ENCODE results near the gene LDLRAD1. TPM values are rescaled to one million over a fixed set of nuclear protein-coding genes. Genes with fewer than 3 reads are reported as not detected.
"Not testable (repeated sequence)": the region's sequence is repeated elsewhere in the genome, so short reads cannot be mapped to it uniquely, and the experiment has no call there.

Gene LDLRAD1
- total RNA-seq, 2 donors from 2014 or later: not detected

- ATAC-seq: no peak
- DNase-seq: no peak
- intact Hi-C loops (cut with DNase I, micrococcal nuclease): no loop called here
Measured at GRCh38 chr1:54024358-54024757, 6.4 kb upstream of the LDLRAD1 start.

DNA sequence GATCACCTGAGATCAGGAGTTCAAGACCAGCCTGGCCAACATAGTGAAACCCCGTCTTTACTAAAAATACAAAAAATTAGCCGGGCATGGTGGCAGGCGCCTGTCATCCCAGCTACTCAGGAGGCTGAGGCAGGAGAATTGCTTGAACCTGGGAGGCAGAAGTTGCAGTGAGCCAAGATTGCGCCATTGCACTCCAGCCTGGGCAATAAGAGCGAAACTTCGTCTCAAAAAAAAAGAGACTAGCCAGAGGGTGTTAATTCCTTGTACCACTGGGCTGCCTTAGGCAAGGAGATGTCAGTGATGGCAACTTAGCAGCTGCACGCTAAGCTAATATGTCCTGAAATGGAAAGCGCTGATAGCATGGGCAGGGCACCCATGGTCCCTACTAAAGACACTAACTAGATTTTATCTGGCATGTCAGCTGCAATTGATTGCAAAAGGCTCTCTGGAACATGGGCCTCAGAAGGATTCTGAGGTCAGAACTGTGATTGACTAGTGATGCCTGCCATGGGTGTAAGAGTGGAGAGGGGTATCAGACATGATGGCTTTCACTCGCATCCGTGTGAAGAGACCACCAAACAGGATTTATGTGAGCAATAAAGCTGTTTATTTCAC lies 1.7 kb upstream of the LDLRAD1 start:
- ATAC-seq; DNase-seq; intact Hi-C loops (cut with DNase I, micrococcal nuclease): not testable (repeated sequence)

DNA sequence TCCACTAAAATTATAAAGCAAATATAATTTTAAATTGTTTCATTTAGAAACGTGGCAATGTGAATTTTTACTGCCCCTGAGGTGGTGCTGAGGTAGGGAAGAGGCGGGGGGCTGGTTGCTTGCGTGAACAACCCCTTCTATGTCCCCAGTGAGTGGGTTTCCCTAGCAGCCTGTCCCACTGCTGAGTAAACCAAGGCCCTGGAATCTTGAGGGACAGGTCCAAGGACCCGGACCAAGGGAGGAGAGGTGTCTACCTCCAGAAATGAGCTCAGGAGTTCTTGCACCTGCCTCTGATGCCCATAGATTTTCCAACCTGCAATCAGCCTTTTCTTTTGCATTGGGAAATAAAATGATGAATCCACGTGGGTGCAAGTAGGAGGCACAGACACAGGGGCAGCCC lies 649 bp upstream of the LDLRAD1 start:
- DNase-seq: no peak
- ATAC-seq: no peak
- intact Hi-C loops (cut with DNase I, micrococcal nuclease): no loop called here

DNA sequence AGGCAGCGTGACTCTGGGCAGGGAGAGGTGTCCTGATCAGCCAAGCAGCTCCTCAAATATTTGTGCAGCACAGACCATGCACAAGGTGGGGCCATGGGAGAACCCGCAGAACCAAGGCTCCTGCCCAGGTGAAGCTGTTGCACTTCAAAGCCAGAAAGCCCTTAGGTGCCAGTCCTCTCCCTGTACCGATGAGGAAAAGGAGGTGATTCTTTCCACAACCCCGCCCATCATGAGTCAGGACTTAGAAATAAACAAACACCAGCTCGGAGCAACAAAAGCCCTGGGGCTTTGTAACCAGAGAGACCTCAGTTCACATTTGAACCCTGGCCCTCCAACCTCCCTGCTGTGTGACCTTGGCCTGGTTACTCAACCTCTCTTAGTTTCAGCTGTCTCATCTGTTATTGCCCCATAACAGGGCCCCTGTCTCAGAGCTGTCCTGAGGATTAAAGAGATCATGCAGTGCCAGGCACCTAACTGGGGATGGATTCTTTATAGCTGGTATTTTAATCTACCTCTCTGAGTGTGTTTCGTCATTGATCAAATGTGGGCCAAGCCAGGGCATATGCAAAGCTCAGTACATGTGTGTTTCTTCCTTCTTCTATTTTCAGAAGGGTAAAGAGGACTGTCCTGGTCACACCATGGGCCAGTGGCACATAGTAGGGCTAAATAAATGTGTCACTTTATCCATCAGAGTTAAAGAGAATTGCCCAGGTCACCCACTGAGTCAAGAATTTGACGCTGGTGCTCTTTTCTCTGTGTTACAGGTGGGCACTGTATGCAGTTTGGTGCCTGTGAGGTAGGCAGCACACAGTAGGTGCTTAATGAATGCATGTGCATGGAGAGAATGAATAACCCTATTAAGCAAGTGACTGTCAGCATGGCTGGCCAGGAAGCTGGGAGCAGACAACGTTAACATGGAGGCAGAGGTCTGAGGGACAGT lies 1.4 kb downstream of the LDLRAD1 start:
- ATAC-seq (peak; percentile 83), DNase-seq (peak; percentile 26 to 40)
- intact Hi-C loops (cut with DNase I, micrococcal nuclease): no loop called here

DNA sequence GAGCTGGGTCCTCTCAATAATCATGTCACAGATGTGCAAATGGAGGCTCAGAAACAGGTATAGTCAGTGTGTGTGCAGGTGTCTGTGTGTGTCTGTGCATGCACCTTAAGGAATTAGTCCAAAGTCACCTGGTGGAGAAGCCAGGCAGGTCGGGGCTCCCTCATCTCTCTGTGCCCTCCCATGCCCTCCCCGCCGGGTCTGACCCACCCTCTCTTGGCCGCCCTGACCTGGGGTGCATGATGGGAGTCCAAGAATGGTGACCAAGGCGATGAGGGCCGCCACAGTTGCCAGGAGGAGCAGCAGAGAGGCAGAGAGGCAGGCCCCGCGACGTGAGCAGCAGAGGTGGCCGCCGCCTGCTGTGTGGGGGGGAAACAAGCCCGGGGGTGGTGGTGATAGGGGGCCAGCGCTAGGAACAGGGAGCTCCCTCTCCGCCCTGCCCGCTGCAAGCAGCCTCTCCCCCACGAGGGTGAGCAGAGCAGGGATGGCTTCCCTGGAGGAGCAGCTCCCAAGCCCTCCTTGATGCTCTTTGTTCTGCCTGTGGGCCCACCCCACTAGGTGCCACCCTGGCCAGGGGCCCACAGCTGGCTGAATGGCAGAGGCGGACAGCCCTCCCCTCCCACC lies 3.9 kb downstream of the LDLRAD1 start:
- intact Hi-C loops (cut with DNase I, micrococcal nuclease): no loop called here
- DNase-seq (no peak), ATAC-seq (no peak)

GRCh38 chr1:54013393-54014008 lies 4.5 kb downstream of the LDLRAD1 start:
- no peak for ATAC-seq
- intact Hi-C loops (cut with DNase I, micrococcal nuclease): no loop called here
- no peak for DNase-seq

- intact Hi-C loops (cut with DNase I, micrococcal nuclease): no loop called here
- ATAC-seq (no peak), DNase-seq (no peak)
Measured at GRCh38 chr1:54012863-54013262, 5.1 kb downstream of the LDLRAD1 start.

GRCh38 chr1:54012008-54012325 lies 6.0 kb downstream of the LDLRAD1 start:
- DNase-seq: no peak
- intact Hi-C loops (cut with DNase I, micrococcal nuclease): no loop called here
- ATAC-seq: no peak

- ATAC-seq: no peak
- DNase-seq: no peak
- intact Hi-C loops (cut with DNase I, micrococcal nuclease): no loop called here
Measured at GRCh38 chr1:54011316-54012007, 6.5 kb downstream of the LDLRAD1 start.

- intact Hi-C loops (cut with DNase I, micrococcal nuclease): no loop called here
- no peak for DNase-seq
Measured at GRCh38 chr1:54010415-54011117, 7.4 kb downstream of the LDLRAD1 start.

DNA sequence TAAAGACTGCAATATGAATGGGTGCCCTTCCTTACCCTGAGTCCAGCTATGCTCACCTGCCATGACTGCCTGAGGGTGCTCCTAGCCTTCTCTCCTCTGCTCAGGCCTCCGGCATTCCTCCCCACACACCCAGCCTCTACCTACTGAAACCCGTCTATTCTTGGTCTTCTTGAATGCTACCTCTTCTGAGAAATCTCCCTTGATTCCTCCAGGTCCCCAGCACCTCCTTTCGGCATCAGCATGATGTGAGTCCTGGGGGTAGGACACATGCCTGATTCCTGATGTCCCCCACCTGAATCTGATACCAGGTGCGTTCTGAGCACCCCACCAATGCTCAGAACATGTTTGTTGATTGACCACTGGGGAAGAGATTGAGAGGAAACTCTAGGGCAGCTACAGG lies 8.6 kb downstream of the LDLRAD1 start:
- DNase-seq: no peak
- no peak for ATAC-seq
- intact Hi-C loops (cut with DNase I, micrococcal nuclease): no loop called here

More at GRCh38 chr1:54010415-54011117, 7.4 kb downstream of the LDLRAD1 start:
- ATAC-seq: no peak

DNA sequence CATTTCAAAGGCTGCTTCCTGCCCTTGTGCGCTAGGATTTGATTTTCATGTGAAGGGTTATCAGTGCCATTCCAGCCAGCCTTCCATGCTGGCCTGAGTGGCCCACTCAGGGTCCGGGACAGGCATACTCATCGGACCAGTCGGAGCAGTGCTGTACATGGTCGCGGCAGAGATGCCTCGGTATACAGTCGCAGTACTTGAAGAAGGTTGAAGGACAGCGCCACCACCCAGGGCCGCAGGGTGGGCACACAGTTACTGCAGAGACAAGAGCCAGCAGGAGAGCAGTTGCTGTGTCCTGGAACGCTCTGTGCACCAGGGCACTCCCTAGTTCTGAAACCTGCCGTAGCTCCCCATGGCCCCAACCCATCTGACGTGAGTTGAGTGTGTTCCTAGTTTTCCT lies 9.1 kb downstream of the LDLRAD1 start:
- no peak for ATAC-seq
- DNase-seq: no peak
- intact Hi-C loops (cut with DNase I, micrococcal nuclease): no loop called here

- DNase-seq: no peak
- intact Hi-C loops (cut with DNase I, micrococcal nuclease): no loop called here
- no peak for ATAC-seq
Measured at GRCh38 chr1:54007613-54008012, 10.4 kb downstream of the LDLRAD1 start.

DNA sequence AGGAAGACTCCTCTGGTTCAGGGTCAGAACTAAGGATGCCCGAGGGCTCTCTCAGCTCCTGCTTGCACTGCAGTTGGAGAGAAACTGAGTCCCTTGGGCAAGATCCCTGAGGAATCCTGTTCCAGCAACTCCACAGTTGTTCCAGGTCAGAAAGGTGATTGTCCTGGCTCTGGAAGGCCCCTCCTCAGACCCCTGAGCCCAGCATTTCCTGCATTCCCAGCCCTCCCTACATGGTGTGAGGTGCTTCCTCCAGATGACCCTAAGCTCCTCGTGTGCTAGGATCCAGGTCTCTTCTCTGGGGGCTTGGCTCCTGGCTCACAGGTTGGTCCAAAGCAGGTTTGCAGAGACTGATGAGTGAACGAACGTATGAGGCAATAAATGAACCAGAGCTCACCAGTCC lies 11.5 kb downstream of the LDLRAD1 start:
- ATAC-seq (no peak), DNase-seq (no peak)
- intact Hi-C loops (cut with DNase I, micrococcal nuclease): no loop called here

DNA sequence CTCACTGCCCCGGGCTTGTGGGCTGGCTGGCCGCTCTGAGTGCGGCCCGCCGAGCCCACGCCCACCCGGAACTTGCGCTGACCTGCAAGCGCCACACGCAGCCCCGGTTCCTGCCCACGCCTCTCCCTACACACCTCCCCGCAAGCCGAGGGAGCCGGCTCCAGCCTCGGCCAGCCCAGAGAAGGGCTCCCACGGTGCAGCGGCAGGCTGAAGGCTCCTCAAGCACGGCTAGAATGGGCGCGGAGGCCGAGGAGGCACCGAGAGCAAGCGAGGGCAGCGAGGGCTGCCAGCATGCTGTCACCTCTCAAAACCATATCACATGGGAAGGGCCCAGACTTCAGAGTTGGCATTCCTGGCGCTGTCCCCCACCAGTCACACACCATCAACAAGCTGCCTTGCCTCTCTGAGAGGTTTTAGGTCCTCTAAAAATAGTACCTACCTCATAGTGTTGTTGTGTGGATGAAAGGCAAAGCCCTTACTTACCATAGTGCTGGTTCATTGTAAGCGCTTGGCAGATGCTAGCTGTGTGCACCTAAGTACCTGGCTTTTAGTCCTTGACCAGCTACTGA lies 13.4 kb downstream of the LDLRAD1 start:
- intact Hi-C loops (cut with DNase I, micrococcal nuclease): no loop called here
- no peak for DNase-seq
- no peak for ATAC-seq

DNA sequence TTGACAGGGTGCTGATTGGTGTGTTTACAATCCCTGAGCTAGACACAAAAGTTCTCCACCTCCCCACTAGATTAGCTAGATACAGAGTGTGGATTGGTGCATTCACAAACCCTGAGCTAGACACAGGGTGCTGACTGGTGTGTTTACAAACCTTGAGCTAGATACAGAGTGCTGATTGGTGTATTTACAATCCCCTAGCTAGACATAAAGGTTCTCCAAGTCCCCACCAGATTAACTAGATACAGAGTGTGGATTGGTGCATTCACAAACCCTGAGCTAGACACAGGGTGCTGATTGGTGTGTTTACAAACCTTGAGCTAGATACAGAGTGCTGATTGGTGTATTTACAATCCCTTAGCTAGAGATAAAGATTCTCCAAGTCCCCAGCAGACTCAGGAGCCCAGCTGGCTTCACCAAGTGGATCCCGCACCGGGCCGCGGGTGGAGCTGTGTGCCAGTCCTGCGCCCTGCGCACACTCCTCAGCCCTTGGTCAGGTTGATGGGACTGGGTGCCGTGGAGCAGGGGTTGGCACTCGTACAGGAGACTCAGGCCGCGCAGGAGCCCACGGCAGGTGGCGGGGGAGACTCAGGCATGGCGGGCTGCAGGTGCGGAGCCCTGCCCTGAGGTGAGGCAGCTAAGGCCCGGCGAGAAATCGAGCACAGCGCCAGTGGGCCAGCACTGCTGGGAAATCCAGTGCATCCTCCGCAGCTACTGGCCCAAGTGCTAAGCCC lies 14.1 kb downstream of the LDLRAD1 start:
- DNase-seq: not testable (repeated sequence)

DNA sequence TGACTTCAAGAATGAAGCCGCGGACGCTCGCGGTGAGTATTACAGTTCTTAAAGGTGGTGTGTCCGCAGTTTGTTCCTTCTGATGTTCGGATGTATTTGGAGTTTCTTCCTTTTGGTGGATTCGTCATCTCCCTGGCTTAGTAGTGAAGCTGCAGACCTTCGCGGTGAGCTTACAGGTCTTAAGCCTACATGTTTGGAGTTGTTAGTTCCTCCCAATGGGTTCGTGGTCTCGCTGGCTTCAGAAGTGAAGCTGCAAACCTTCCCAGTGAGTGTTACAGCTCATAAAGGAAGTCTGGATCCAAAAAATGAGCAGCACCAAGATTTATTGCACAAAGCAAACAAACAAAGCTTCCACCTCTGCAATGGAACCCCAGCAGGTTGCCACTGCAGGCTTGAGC lies 14.7 kb downstream of the LDLRAD1 start:
- ATAC-seq (no peak), DNase-seq (no peak)
- intact Hi-C loops (cut with DNase I, micrococcal nuclease): no loop called here

More for the DNA sequence above, 14.1 kb downstream of the LDLRAD1 start:
- ATAC-seq; intact Hi-C loops (cut with DNase I, micrococcal nuclease): not testable (repeated sequence)
